Upper lobe of left lung (tissue), 6 donors: ENCODE data around the gene RASAL2. TPM values are rescaled to one million over a fixed set of nuclear protein-coding genes. Genes with fewer than 3 reads are reported as not detected.
A peak's percentile ranks its signal among the peaks of the same experiment; 100 is the strongest.

Experiments
- ATAC-seq, 2 donors: fragments of 200-7000 bp; cut with Tn5 transposase; one replicate each; pipeline ENCODE4 v1.9.1; 2022; ENCODE audit warnings: mild to moderate bottlenecking in 2 of 2, moderate library complexity in 2 of 2; ENCODE audit not compliant: low FRiP score in 2 of 2
- DNase-seq, 2 donors: peaks; one replicate each; pipeline ENCODE4 v3.0.0-alpha.2; 2019 to 2020
- H3K27ac ChIP-seq, 4 donors: fragments of 200-600 bp; sonication (generic); one replicate each; pipeline ENCODE4 v1.5.1; 2016 to 2019
- H3K27me3 ChIP-seq, 4 donors: fragments of 200-600 bp; sonication (generic); one replicate each; pipeline ENCODE4 v1.5.1; 2017 to 2019
- H3K36me3 ChIP-seq, 4 donors: fragments of 200-600 bp; sonication (generic); one replicate each; pipeline ENCODE4 v1.5.1; 2016 to 2019
- H3K4me1 ChIP-seq, 4 donors: fragments of 200-600 bp; sonication (generic); one replicate each; pipeline ENCODE4 v1.5.1; 2018 to 2019
- H3K4me3 ChIP-seq, 4 donors: fragments of 200-600 bp; sonication (generic); one replicate each; pipeline ENCODE4 v1.5.1; 2017 to 2019; ENCODE audit warnings: mild to moderate bottlenecking in 2 of 4, moderate library complexity in 1 of 4
- H3K9me3 ChIP-seq, 4 donors: fragments of 200-600 bp; sonication (generic); one replicate each; pipeline ENCODE4 v1.5.1; 2018 to 2019
- CTCF ChIP-seq, 6 experiments: fragments of 450-650 bp in 4 of 6; fragments of 200-600 bp in 2 of 6; sonication (generic) in 2 of 6; IDR thresholded peaks; one replicate each; pipeline ENCODE4 v1.5.1; 2016 to 2019; ENCODE audit warnings: antibody characterized with exemption in 6 of 6
- EP300 ChIP-seq, 4 donors: sonication (generic); formaldehyde crosslinking; IDR thresholded peaks; one replicate each; pipeline ENCODE4 v1.5.1; 2017; ENCODE audit warnings: antibody characterized with exemption in 4 of 4, control low read depth in 2 of 4
- POLR2A ChIP-seq, 4 donors: fragments of 450-650 bp; IDR thresholded peaks; one replicate each; pipeline ENCODE4 v1.5.1; 2016 to 2017; ENCODE audit warnings: antibody characterized with exemption in 4 of 4, mild to moderate bottlenecking in 2 of 4
- POLR2AphosphoS5 ChIP-seq, 2 donors: sonication (generic); formaldehyde crosslinking; IDR thresholded peaks; one replicate each; pipeline ENCODE4 v1.5.1; 2017; ENCODE audit warnings: antibody characterized with exemption in 2 of 2
- WGBS, 2 donors: methylation state at CpG; one replicate each; pipeline ENCODE4 v1.1.5; 2017 to 2018; 5-methylcytosine and 5-hydroxymethylcytosine counted together
- total RNA-seq, 6 donors: library from RNA; depleted of rRNA in 4 of 6; stranded (reverse); fragments of >200 nt in 4 of 6; gene quantifications; one replicate each; pipeline versions ENCODE4 v1.1.0 to v1.2.1, GENCODE V29; 2016 to 2021
- donor health status: DM: no; HTN: no; CAD: no; lungs with moderate emphysema.
- donor health status: DM: no; HTN: yes; CAD: no; lungs with severe emphysema.

RASAL2 gene
- total RNA-seq, 6 donors from 2014 or later = 24.7 to 59.0 (median 41.6) TPM

- WGBS, 2 donors = 32 to 54% methylated on average over 2 of the region's 2 CpGs
- peak in 1 of 2 donors; percentile 29 for DNase-seq
Measured at GRCh38 chr1:178134061-178134460, 40.2 kb downstream of the RASAL2 start.

GRCh38 chr1:178137238-178137637, 43.3 kb downstream of the RASAL2 start:
- no peak for DNase-seq
- peak in 1 of 2 donors; percentile 48 for ATAC-seq

More at GRCh38 chr1:178134061-178134460, 40.2 kb downstream of the RASAL2 start:
- no peaks in the 10 kb centered on the region for H3K36me3 ChIP-seq
- TF ChIP-seq CTCF (IDR thresholded peaks at IDR 0.05) (no peak), POLR2A (IDR thresholded peaks at IDR 0.05) (no peak)
- ATAC-seq = peak; percentile 37 to 88
- H3K27ac ChIP-seq = peak overlapping the region in 3 of 4 donors; percentile 20 to 54 (median 23)
- H3K4me1 ChIP-seq = peaks cover 4 to 26% (median 11%) of the 10 kb centered on the region in 4 donors
- H3K9me3 ChIP-seq = no peaks in the 10 kb centered on the region
- H3K4me3 ChIP-seq = no peak overlapping the region
- H3K27me3 ChIP-seq = no peaks in the 10 kb centered on the region

GRCh38 chr1:178142806-178143205, 48.9 kb downstream of the RASAL2 start:
- Histone ChIP-seq H3K27me3 (no peaks in the 10 kb centered on the region), H3K27ac (no peak overlapping the region), H3K4me1 (no peaks in the 10 kb centered on the region), H3K4me3 (no peak overlapping the region), H3K9me3 (no peaks in the 10 kb centered on the region), H3K36me3 (no peaks in the 10 kb centered on the region)
- DNase-seq = no peak
- ATAC-seq = no peak
- 92 to 96% methylated on average over 4 of the region's 4 CpGs for WGBS, 2 donors
- TF ChIP-seq EP300 (IDR thresholded peaks at IDR 0.05) (no peak), POLR2A (IDR thresholded peaks at IDR 0.05) (no peak), POLR2AphosphoS5 (IDR thresholded peaks at IDR 0.05) (no peak), CTCF (IDR thresholded peaks at IDR 0.05) (no peak)

More at GRCh38 chr1:178137238-178137637, 43.3 kb downstream of the RASAL2 start:
- WGBS, 2 donors = 25 to 30% methylated on average over 2 of the region's 2 CpGs
- Histone ChIP-seq H3K36me3 (no peaks in the 10 kb centered on the region), H3K27me3 (no peaks in the 10 kb centered on the region), H3K27ac (peak overlapping the region in 1 of 4 donors; percentile 6), H3K4me3 (no peak overlapping the region), H3K4me1 (peaks cover 4 to 20% (median 11%) of the 10 kb centered on the region in 4 donors), H3K9me3 (no peaks in the 10 kb centered on the region)
- TF ChIP-seq POLR2A (IDR thresholded peaks at IDR 0.05) (no peak), POLR2AphosphoS5 (IDR thresholded peaks at IDR 0.05) (no peak), EP300 (IDR thresholded peaks at IDR 0.05) (no peak), CTCF (IDR thresholded peaks at IDR 0.05) (no peak)

- no peak overlapping the region for H3K27ac ChIP-seq
- TF ChIP-seq POLR2AphosphoS5 (IDR thresholded peaks at IDR 0.05) = no peak
- no peak for TF ChIP-seq POLR2A (IDR thresholded peaks at IDR 0.05)
- no peak for TF ChIP-seq CTCF (IDR thresholded peaks at IDR 0.05)
- H3K36me3 ChIP-seq = no peaks in the 10 kb centered on the region
- no peaks in the 10 kb centered on the region for H3K27me3 ChIP-seq
- DNase-seq (no peak), ATAC-seq (peak in 1 of 2 donors; percentile 23)
- no peaks in the 10 kb centered on the region for H3K4me1 ChIP-seq
- H3K9me3 ChIP-seq = no peaks in the 10 kb centered on the region
- no peak overlapping the region for H3K4me3 ChIP-seq
- WGBS, 2 donors = 63% methylated on average over 2 of the region's 2 CpGs
Measured at GRCh38 chr1:178143730-178144690, 50.1 kb downstream of the RASAL2 start.
